HCT116 (cell line): ENCODE measurements around the gene CCDC102B. TPM values are rescaled to one million over a fixed set of nuclear protein-coding genes. Genes with fewer than 3 reads are reported as not detected.

Experiments used
- ATAC-seq: fragments of 200-7000 bp; cut with Tn5 transposase; 2 replicates; pipeline ENCODE4 v1.9.1; 2020; ENCODE audit warnings: mild to moderate bottlenecking, moderate library complexity
- BruUV-seq: library from RNA; stranded (reverse); fragments of 400-500 nt; replicated peaks from 2 replicates; lab custom pipeline; 2021; lab: Mats Ljungman, UMichigan
- CTCF ChIA-PET: fragments of 300-600 bp; sonication (Branson Sonifier 250); formaldehyde crosslinking; loops from one replicate; lab custom pipeline; 2021; ENCODE audit warnings: antibody characterized with exemption; lab: Charles Lee
- POLR2A ChIA-PET: fragments of 300-600, 350-600 bp; sonication (Branson Sonifier 250); formaldehyde crosslinking; loops from one replicate; lab custom pipeline; 2021; ENCODE audit warnings: antibody characterized with exemption; lab: Charles Lee
- RAD21 ChIA-PET, 2 experiments: fragments of 300-600 bp; sonication (Branson Sonifier 250); formaldehyde crosslinking; loops; one replicate each; lab custom pipeline; 2023; ENCODE audit warnings: low total read pairs in 2 of 2; ENCODE audit not compliant: uncharacterized antibody in 2 of 2, unreplicated experiment in 2 of 2, low non-redundant PET in 1 of 2; lab: Charles Lee
- DNase-seq: peaks from one replicate; pipeline ENCODE4 v3.0.0-alpha.2; 2010; ENCODE audit warnings: low read depth, low spot score
- H2AFZ ChIP-seq: fragments of 200-600 bp; shearing (Covaris generic), sonication (generic); 2 replicates; pipeline ENCODE4 v1.6.1; 2017; ENCODE audit warnings: low read depth, mixed run types, mixed read lengths, antibody characterized with exemption, low read length; ENCODE audit not compliant: poor library complexity, severe bottlenecking
- H3K27ac ChIP-seq: 2 replicates; pipeline ENCODE4 v1.5.1; 2012; ENCODE audit warnings: low read depth, low read length
- H3K27me3 ChIP-seq: fragments of 200-600 bp; sonication (generic); 2 replicates; pipeline ENCODE4 v1.6.1; 2016; ENCODE audit warnings: mixed run types, low read length, mixed read lengths; ENCODE audit not compliant: insufficient read depth
- H3K36me3 ChIP-seq, 2 experiments: fragments of 200-500 bp in 1 of 2; fragments of 200-600 bp in 1 of 2; sonication (Bioruptor generic) in 1 of 2; sonication (generic) in 1 of 2; 2 replicates each; pipeline versions ENCODE4 v1.5.1 to v1.6.1; 2014 to 2016; ENCODE audit warnings: low read length in 2 of 2, inconsistent platforms in 1 of 2, mixed read lengths in 1 of 2, mixed run types in 1 of 2; ENCODE audit not compliant: insufficient read depth in 2 of 2, control insufficient read depth in 1 of 2
- H3K4me1 ChIP-seq, 2 experiments: fragments of 200-600 bp in 1 of 2; sonication (generic) in 1 of 2; 2 replicates each; pipeline versions ENCODE4 v1.5.1 to v1.6.1; 2012 to 2017; ENCODE audit warnings: low read length in 2 of 2, inconsistent platforms in 1 of 2, mild to moderate bottlenecking in 1 of 2, mixed read lengths in 1 of 2, mixed run types in 1 of 2, moderate library complexity in 1 of 2; ENCODE audit not compliant: insufficient read depth in 2 of 2, control insufficient read depth in 1 of 2
- H3K4me2 ChIP-seq: fragments of 200-600 bp; sonication (generic); 2 replicates; pipeline ENCODE4 v1.6.1; 2017; ENCODE audit warnings: mixed run types, low read length, mixed read lengths
- H3K4me3 ChIP-seq, 2 experiments: fragments of 200-600 bp in 1 of 2; sonication (generic) in 1 of 2; replicated peaks in 1 of 2; 2 replicates each; pipeline ENCODE4 v1.5.1; 2011 to 2016; ENCODE audit warnings: low read length in 2 of 2, control low read depth in 1 of 2, low read depth in 1 of 2, mild to moderate bottlenecking in 1 of 2, mixed read lengths in 1 of 2, mixed run types in 1 of 2
- H3K79me2 ChIP-seq: fragments of 200-600 bp; sonication (generic); 2 replicates; pipeline ENCODE4 v1.6.1; 2017; ENCODE audit warnings: mild to moderate bottlenecking, mixed run types, low read length, moderate library complexity, mixed read lengths; ENCODE audit not compliant: insufficient read depth
- H3K9ac ChIP-seq: fragments of 200-600 bp; sonication (generic); 2 replicates; pipeline ENCODE4 v1.6.1; 2016; ENCODE audit warnings: low read length, mixed read lengths
- H3K9me2 ChIP-seq: fragments of 200-600 bp; sonication (generic), shearing (Covaris generic); 2 replicates; pipeline ENCODE4 v1.6.1; 2017; ENCODE audit warnings: mixed run types, mild to moderate bottlenecking, moderate library complexity; ENCODE audit not compliant: insufficient read depth
- H3K9me3 ChIP-seq, 2 experiments: fragments of 200-500 bp in 1 of 2; fragments of 200-600 bp in 1 of 2; sonication (Bioruptor generic) in 1 of 2; sonication (generic) in 1 of 2; 2 replicates each; pipeline ENCODE4 v1.6.1; 2014 to 2017; ENCODE audit warnings: low read length in 2 of 2, mixed read lengths in 2 of 2, inconsistent platforms in 1 of 2, low read depth in 1 of 2, mild to moderate bottlenecking in 1 of 2, mixed run types in 1 of 2, moderate library complexity in 1 of 2; ENCODE audit not compliant: control insufficient read depth in 1 of 2, insufficient read depth in 1 of 2
- H4K20me1 ChIP-seq: fragments of 200-600 bp; sonication (generic), shearing (Covaris generic); 2 replicates; pipeline ENCODE4 v1.6.1; 2017; ENCODE audit warnings: mixed run types, mild to moderate bottlenecking, moderate library complexity; ENCODE audit not compliant: insufficient read depth
- CBX3 ChIP-seq: IDR thresholded peaks from 2 replicates; pipeline ENCODE4 v1.6.1; 2012; ENCODE audit warnings: low read depth
- CEBPB ChIP-seq: IDR thresholded peaks from 2 replicates; pipeline ENCODE4 v1.6.1; 2012; ENCODE audit warnings: low read depth
- ELF1 ChIP-seq: IDR thresholded peaks from 2 replicates; pipeline ENCODE4 v1.6.1; 2012; ENCODE audit warnings: low read depth, borderline replicate concordance
- EZH2 ChIP-seq: fragments of 200-600 bp; sonication (generic); IDR thresholded peaks from 2 replicates; pipeline ENCODE4 v1.6.1; 2017; ENCODE audit warnings: antibody characterized with exemption, mixed run types
- FOSL1 ChIP-seq: IDR thresholded peaks from 2 replicates; pipeline ENCODE4 v1.6.1; 2012; ENCODE audit warnings: low read depth
- MAX ChIP-seq: IDR thresholded peaks from 2 replicates; pipeline ENCODE4 v1.6.1; 2012
- POLR2A ChIP-seq: IDR thresholded peaks from 2 replicates; pipeline ENCODE4 v1.7.0; 2011; ENCODE audit warnings: borderline replicate concordance; ENCODE audit not compliant: insufficient read depth, insufficient read length; ENCODE audit errors: extremely low read depth
- POLR2AphosphoS5 ChIP-seq: IDR thresholded peaks from 2 replicates; pipeline ENCODE4 v1.6.1; 2011; ENCODE audit warnings: mild to moderate bottlenecking, low read depth, low read length, moderate library complexity
- RAD21 ChIP-seq: IDR thresholded peaks from 2 replicates; pipeline ENCODE4 v1.6.1; 2012; ENCODE audit warnings: low read depth, mild to moderate bottlenecking
- REST ChIP-seq: IDR thresholded peaks from 2 replicates; pipeline ENCODE4 v1.6.1; 2012; ENCODE audit warnings: low read depth
- SIN3A ChIP-seq: IDR thresholded peaks from 2 replicates; pipeline ENCODE4 v1.6.1; 2012; ENCODE audit warnings: low read depth
- SP1 ChIP-seq: IDR thresholded peaks from 2 replicates; pipeline ENCODE4 v1.6.1; 2012; ENCODE audit warnings: low read depth
- SRF ChIP-seq: IDR thresholded peaks from 2 replicates; pipeline ENCODE4 v1.6.1; 2012; ENCODE audit warnings: low read depth
- TCF7L2 ChIP-seq: IDR thresholded peaks from 2 replicates; pipeline ENCODE4 v1.7.0; 2011; ENCODE audit warnings: borderline replicate concordance, inconsistent platforms; ENCODE audit not compliant: insufficient read depth, insufficient read length; ENCODE audit errors: extremely low read depth
- YY1 ChIP-seq: IDR thresholded peaks from 2 replicates; pipeline ENCODE4 v1.6.1; 2011; ENCODE audit warnings: low read length, low read depth, moderate library complexity, mild to moderate bottlenecking; ENCODE audit not compliant: insufficient replicate concordance; ENCODE audit errors: extremely low read depth
- ZNF274 ChIP-seq: fragments of 200-500 bp; sonication (Bioruptor generic); IDR thresholded peaks from 2 replicates; pipeline ENCODE4 v1.6.1; 2014; ENCODE audit warnings: mild to moderate bottlenecking, low read depth, low read length, inconsistent platforms
- intact Hi-C: fragments of 100-400 bp; cut with micrococcal nuclease; formaldehyde crosslinking; loops from 2 replicates; pipeline ENCODE4 v1.10.0; 2022
- total RNA-seq: library from RNA; stranded (reverse); gene quantifications from one replicate; pipeline ENCODE4 v1.2.1, GENCODE V29; 2021; ENCODE audit not compliant: unreplicated experiment
- TF ChIP-seq, protein P1 (sequence below): IDR thresholded peaks from 2 replicates; pipeline ENCODE4 v1.6.1; 2012
- TF ChIP-seq, protein P2 (sequence below): IDR thresholded peaks from 2 replicates; pipeline ENCODE4 v1.6.1; 2011; ENCODE audit warnings: mild to moderate bottlenecking, low read length, moderate library complexity; ENCODE audit not compliant: insufficient replicate concordance; ENCODE audit errors: extremely low read depth

Gene CCDC102B
- total RNA-seq, 1 experiment from 2014 or later: 1.9 TPM

DNA sequence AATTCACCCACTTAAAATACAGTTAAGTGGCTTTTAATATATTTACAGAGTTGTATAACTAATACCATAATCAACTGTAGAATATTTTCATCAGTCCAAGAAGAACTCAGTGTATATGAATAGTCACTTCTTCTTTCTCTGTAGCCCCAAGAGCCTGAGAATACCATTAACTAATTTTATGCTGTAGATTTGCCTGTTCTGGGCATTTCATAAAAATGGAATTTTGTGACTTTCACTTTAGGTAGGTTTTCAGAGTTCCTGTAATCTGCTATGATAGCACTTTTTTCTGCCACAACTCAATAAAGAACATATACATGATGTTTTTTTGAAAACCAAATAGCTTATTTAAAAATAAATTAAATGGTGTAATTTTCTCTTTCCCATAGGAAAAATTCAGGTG, 57.6 kb downstream of the CCDC102B start:
- Histone ChIP-seq H4K20me1 (no peaks in the 10 kb centered on the region), H3K9ac (no peak overlapping the region), H3K9me2 (no peaks in the 10 kb centered on the region), H3K9me3 (no peaks in the 10 kb centered on the region), H3K4me3 (no peak overlapping the region), H3K4me2 (no peak overlapping the region), H3K79me2 (no peaks in the 10 kb centered on the region), H3K27me3 (no peaks in the 10 kb centered on the region), H3K4me1 (no peaks in the 10 kb centered on the region), H3K36me3 (no peaks in the 10 kb centered on the region), H2AFZ (no peak overlapping the region), H3K27ac (no peak overlapping the region)
- DNase-seq (no peak), ATAC-seq (no peak)
- intact Hi-C loops: no loop called here
- no TSS peak for BruUV-seq
- ChIA-PET POLR2A (no interaction called here), CTCF (interaction anchor here (0.8 to 1.5 kb wide), 3 partner anchors 8 to 17 kb away, joined by 3 to 4 read pairs (median 4); no protein-coding TSS in a partner anchor), RAD21 (no interaction called here)
- TF ChIP-seq ZNF274 (no peak), TCF7L2 (no peak), SIN3A (no peak), FOSL1 (no peak), YY1 (no peak), EZH2 (no peak), SP1 (no peak), SRF (no peak), POLR2AphosphoS5 (no peak), ELF1 (no peak), POLR2A (no peak), RAD21 (no peak), REST (no peak), CBX3 (no peak), MAX (no peak), CEBPB (no peak)
- TF ChIP-seq, protein P1, sequence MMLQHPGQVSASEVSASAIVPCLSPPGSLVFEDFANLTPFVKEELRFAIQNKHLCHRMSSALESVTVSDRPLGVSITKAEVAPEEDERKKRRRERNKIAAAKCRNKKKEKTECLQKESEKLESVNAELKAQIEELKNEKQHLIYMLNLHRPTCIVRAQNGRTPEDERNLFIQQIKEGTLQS: no peak
- TF ChIP-seq, protein P2, sequence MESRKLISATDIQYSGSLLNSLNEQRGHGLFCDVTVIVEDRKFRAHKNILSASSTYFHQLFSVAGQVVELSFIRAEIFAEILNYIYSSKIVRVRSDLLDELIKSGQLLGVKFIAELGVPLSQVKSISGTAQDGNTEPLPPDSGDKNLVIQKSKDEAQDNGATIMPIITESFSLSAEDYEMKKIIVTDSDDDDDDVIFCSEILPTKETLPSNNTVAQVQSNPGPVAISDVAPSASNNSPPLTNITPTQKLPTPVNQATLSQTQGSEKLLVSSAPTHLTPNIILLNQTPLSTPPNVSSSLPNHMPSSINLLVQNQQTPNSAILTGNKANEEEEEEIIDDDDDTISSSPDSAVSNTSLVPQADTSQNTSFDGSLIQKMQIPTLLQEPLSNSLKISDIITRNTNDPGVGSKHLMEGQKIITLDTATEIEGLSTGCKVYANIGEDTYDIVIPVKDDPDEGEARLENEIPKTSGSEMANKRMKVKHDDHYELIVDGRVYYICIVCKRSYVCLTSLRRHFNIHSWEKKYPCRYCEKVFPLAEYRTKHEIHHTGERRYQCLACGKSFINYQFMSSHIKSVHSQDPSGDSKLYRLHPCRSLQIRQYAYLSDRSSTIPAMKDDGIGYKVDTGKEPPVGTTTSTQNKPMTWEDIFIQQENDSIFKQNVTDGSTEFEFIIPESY: no peak
